ENCODE data around the gene TYROBP.
"Not testable (repeated sequence)": the region's sequence is repeated elsewhere in the genome, so short reads cannot be mapped to it uniquely, and the experiment has no call there.

The TYROBP gene

GRCh38 chr19:35908010-35908441 lies at the start of gene TYROBP:
TSS of gene TYROBP (minus strand) at chr19:35908295. CDS start at chr19:35908228, 67 bp downstream.
- no peak for DNase-seq

GRCh38 chr19:35957411-35957810 lies 49.3 kb upstream of the TYROBP start:
- DNase-seq: not testable (repeated sequence)

- DNase-seq: no peak
These were observed 48.0 kb upstream of the TYROBP start for GRCh38 chr19:35955881-35956634.

GRCh38 chr19:35949131-35949530 lies 41.0 kb upstream of the TYROBP start:
- no peak for DNase-seq

GRCh38 chr19:35946203-35946602 lies 38.1 kb upstream of the TYROBP start:
- no peak for DNase-seq

GRCh38 chr19:35945121-35945790 lies 37.2 kb upstream of the TYROBP start:
- no peak for DNase-seq

- no peak for DNase-seq
These were observed 36.5 kb upstream of the TYROBP start for GRCh38 chr19:35944556-35944955.

GRCh38 chr19:35943321-35944301 lies 35.5 kb upstream of the TYROBP start:
- DNase-seq: no peak

- no peak for DNase-seq
These were observed 34.1 kb upstream of the TYROBP start for GRCh38 chr19:35942235-35942634.

- no peak for DNase-seq
These were observed 32.7 kb upstream of the TYROBP start for GRCh38 chr19:35940839-35941238.

- DNase-seq: no peak
These were observed 32.1 kb upstream of the TYROBP start for GRCh38 chr19:35940078-35940775.

- DNase-seq: no peak
These were observed 31.4 kb upstream of the TYROBP start for GRCh38 chr19:35939307-35940077.

GRCh38 chr19:35938282-35939224 lies 30.5 kb upstream of the TYROBP start:
- no peak for DNase-seq

GRCh38 chr19:35937345-35938281 lies 29.5 kb upstream of the TYROBP start:
- DNase-seq: no peak

- no peak for DNase-seq
These were observed 28.7 kb upstream of the TYROBP start for GRCh38 chr19:35936738-35937268.

GRCh38 chr19:35935911-35936737 lies 28.0 kb upstream of the TYROBP start, which contains the start of gene LRFN3:
TSS of gene LRFN3 (plus strand) at chr19:35936374. CDS start at chr19:35939426, 3,052 bp downstream.
- DNase-seq: peak; percentile 67

- DNase-seq: no peak
These were observed 24.3 kb upstream of the TYROBP start for GRCh38 chr19:35932291-35932936.

- DNase-seq: no peak
These were observed 23.7 kb upstream of the TYROBP start for GRCh38 chr19:35931874-35932202.

All from stimulated activated CD4-positive, alpha-beta T cell treated with anti-CD3 and anti-CD28 coated beads, Interleukin-12 subunit alpha, Interleukin-12 subunit beta, amount 100 ng/mL, for 4 hours (primary cell).